Smooth muscle cell (in vitro differentiated cells): ENCODE data around the gene FEM1C. TPM values are rescaled to one million over a fixed set of nuclear protein-coding genes. Genes with fewer than 3 reads are reported as not detected.

Source experiments
- DNase-seq: peaks from one replicate; lab custom pipeline; 2025; ENCODE audit not compliant: unreplicated experiment; lab: John Stamatoyannopoulos, UW
- H2AFZ ChIP-seq: fragments of 200-600 bp; sonication (generic); 2 replicates; pipeline ENCODE4 v1.6.0; 2016; ENCODE audit warnings: antibody characterized with exemption, low read depth, mild to moderate bottlenecking
- H3F3A ChIP-seq: fragments of 200-600 bp; sonication (generic); 2 replicates; pipeline ENCODE4 v1.6.0; 2017; ENCODE audit warnings: antibody characterized with exemption, low read depth
- H3K27ac ChIP-seq: fragments of 200-600 bp; sonication (generic); 2 replicates; pipeline ENCODE4 v1.5.1; 2016; ENCODE audit warnings: low read depth, mild to moderate bottlenecking
- H3K27me3 ChIP-seq: fragments of 200-600 bp; sonication (generic); 2 replicates; pipeline ENCODE4 v1.6.1; 2016; ENCODE audit warnings: low read depth, mild to moderate bottlenecking
- H3K36me3 ChIP-seq: fragments of 200-600 bp; sonication (generic); 2 replicates; pipeline ENCODE4 v1.5.1; 2016; ENCODE audit warnings: low read depth
- H3K4me1 ChIP-seq: fragments of 200-600 bp; sonication (generic); 2 replicates; pipeline ENCODE4 v1.5.1; 2016; ENCODE audit warnings: low read depth
- H3K4me2 ChIP-seq: fragments of 200-600 bp; sonication (generic); 2 replicates; pipeline ENCODE4 v1.6.0; 2016; ENCODE audit warnings: mild to moderate bottlenecking
- H3K4me3 ChIP-seq: fragments of 200-600 bp; sonication (generic); 2 replicates; pipeline ENCODE4 v1.5.1; 2016; ENCODE audit warnings: mild to moderate bottlenecking
- H3K79me2 ChIP-seq: fragments of 200-600 bp; sonication (generic); 2 replicates; pipeline ENCODE4 v1.6.0; 2016; ENCODE audit warnings: low read depth, mild to moderate bottlenecking
- H3K9ac ChIP-seq: fragments of 200-600 bp; sonication (generic); 2 replicates; pipeline ENCODE4 v1.6.0; 2016; ENCODE audit warnings: low read depth
- H3K9me3 ChIP-seq: fragments of 200-600 bp; sonication (generic); replicated peaks from 2 replicates; pipeline ENCODE4 v1.5.1; 2016; ENCODE audit warnings: low read depth
- H4K20me1 ChIP-seq: fragments of 200-600 bp; sonication (generic); 2 replicates; pipeline ENCODE4 v1.6.0; 2016; ENCODE audit warnings: low read depth
- CTCF ChIP-seq: fragments of 200-600 bp; sonication (generic); IDR thresholded peaks from 2 replicates; pipeline ENCODE4 v1.5.1; 2017; ENCODE audit warnings: borderline replicate concordance, mild to moderate bottlenecking, antibody characterized with exemption; ENCODE audit not compliant: insufficient read depth, poor library complexity, severe bottlenecking
- WGBS: methylation state at CpG from one replicate; pipeline ENCODE4 v1.1.7; 2016; ENCODE audit warnings: low lambda C conversion rate; 5-methylcytosine and 5-hydroxymethylcytosine counted together
- polyA plus RNA-seq: library from polyadenylated mRNA; unstranded; fragments of >200 nt; fragmentation: Nextera tagmentation; extraction: Ambion mirVana; gene quantifications from 2 replicates; pipeline ENCODE4 v1.2.1, GENCODE V29; 2016
- total RNA-seq: library from RNA; depleted of rRNA; stranded (reverse); fragments of >200 nt; gene quantifications from 2 replicates; pipeline ENCODE4 v1.2.3, GENCODE V29; 2014

Gene FEM1C
- total and polyA plus RNA-seq, 2 experiments from 2014 or later, result 5.9 to 31.7 TPM

DNA sequence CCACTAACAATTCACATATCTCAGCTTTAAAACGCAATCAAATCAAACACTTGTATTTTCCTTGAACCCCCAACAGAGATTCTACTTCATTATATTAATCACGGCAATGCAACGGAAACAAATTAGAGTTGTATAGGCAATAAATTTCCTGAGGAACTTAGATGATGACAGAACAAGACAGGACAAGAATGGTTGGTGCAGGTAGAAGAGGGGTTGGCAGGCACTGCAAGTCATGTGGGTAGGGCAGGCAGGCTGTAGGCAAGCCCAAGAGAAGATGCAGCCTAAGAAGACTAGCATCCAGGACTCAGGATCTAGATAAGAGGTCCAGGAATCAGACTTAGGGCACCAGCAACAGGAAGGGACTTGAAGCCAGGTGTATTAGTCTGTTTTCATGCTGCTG is 16.6 kb upstream of the FEM1C start:
- Histone ChIP-seq H3K4me3 (no peak overlapping the region), H3K9me3 (no peaks in the 10 kb centered on the region), H3K9ac (no peak overlapping the region), H4K20me1 (no peaks in the 10 kb centered on the region), H3K36me3 (no peaks in the 10 kb centered on the region), H3K79me2 (no peaks in the 10 kb centered on the region), H3K27me3 (no peaks in the 10 kb centered on the region), H3K27ac (no peak overlapping the region), H2AFZ (no peak overlapping the region), H3K4me2 (no peak overlapping the region), H3F3A (no peaks in the 10 kb centered on the region), H3K4me1 (no peaks in the 10 kb centered on the region)
- WGBS, result 97% methylated on average over 3 of the region's 3 CpGs
- DNase-seq, result no peak
- no peak for TF ChIP-seq CTCF

DNA sequence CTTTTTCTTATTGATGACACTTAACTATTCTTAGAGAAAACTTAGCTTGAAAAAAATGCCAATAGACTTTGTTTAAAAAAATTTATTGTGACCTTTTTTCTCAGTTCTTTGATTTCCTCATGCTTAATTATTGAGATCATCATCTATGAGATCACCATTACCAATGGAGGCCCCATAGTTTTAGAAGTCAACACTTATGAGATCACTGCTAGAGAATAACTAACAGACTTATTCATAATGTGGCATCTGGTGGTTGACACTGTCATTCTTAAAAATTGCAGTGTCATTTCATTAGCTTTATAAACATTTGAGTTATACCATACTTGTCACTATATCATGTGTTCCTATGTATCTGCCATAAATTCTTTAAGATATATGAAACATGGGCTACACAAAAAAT is 14.9 kb upstream of the FEM1C start:
- no peaks in the 10 kb centered on the region for H4K20me1 ChIP-seq
- no peaks in the 10 kb centered on the region for H3K27me3 ChIP-seq
- H3K9ac ChIP-seq, result no peak overlapping the region
- no peaks in the 10 kb centered on the region for H3K36me3 ChIP-seq
- H3K27ac ChIP-seq, result no peak overlapping the region
- no peaks in the 10 kb centered on the region for H3K79me2 ChIP-seq
- H3K4me3 ChIP-seq, result no peak overlapping the region
- H3K4me2 ChIP-seq, result no peak overlapping the region
- H3F3A ChIP-seq, result no peaks in the 10 kb centered on the region
- H2AFZ ChIP-seq, result no peak overlapping the region
- DNase-seq, result no peak
- no peaks in the 10 kb centered on the region for H3K9me3 ChIP-seq
- no peaks in the 10 kb centered on the region for H3K4me1 ChIP-seq
- TF ChIP-seq CTCF, result no peak

GRCh38 chr5:115558388-115558956 is 13.9 kb upstream of the FEM1C start:
- Histone ChIP-seq H3K36me3 (no peaks in the 10 kb centered on the region), H3K79me2 (no peaks in the 10 kb centered on the region), H3K4me1 (no peaks in the 10 kb centered on the region), H3K27me3 (no peaks in the 10 kb centered on the region), H3K9me3 (no peaks in the 10 kb centered on the region), H2AFZ (no peak overlapping the region), H3F3A (no peaks in the 10 kb centered on the region), H3K4me3 (no peak overlapping the region), H3K27ac (no peak overlapping the region), H3K9ac (no peak overlapping the region), H4K20me1 (no peaks in the 10 kb centered on the region), H3K4me2 (no peak overlapping the region)
- WGBS, result 82% methylated on average over 4 of the region's 4 CpGs
- no peak for DNase-seq
- no peak for TF ChIP-seq CTCF

GRCh38 chr5:115557667-115558387 is 13.3 kb upstream of the FEM1C start:
- Histone ChIP-seq H3K9ac (no peak overlapping the region), H3K9me3 (no peaks in the 10 kb centered on the region), H3K27ac (no peak overlapping the region), H3K4me3 (no peak overlapping the region), H3K36me3 (no peaks in the 10 kb centered on the region), H3F3A (no peaks in the 10 kb centered on the region), H3K27me3 (no peaks in the 10 kb centered on the region), H3K79me2 (no peaks in the 10 kb centered on the region), H2AFZ (no peak overlapping the region), H3K4me2 (no peak overlapping the region), H4K20me1 (no peaks in the 10 kb centered on the region), H3K4me1 (no peaks in the 10 kb centered on the region)
- TF ChIP-seq CTCF, result no peak
- WGBS, result 79% methylated on average over 3 of the region's 3 CpGs
- no peak for DNase-seq
